HL-60/S4 (cell line): ENCODE results near the gene GART.

Experiments used
- in situ Hi-C: fragments of 300-500 bp; cut with MboI; formaldehyde crosslinking; loops from 2 replicates; pipeline ENCODE4 v1.14.3; 2022; ENCODE audit warnings: low sequenced_read_pairs

The GART gene

GRCh38 chr21:33554236-33554981 is 12.5 kb upstream of the GART start:
- in situ Hi-C loops: no loop called here

GRCh38 chr21:33552999-33553598 is 11.2 kb upstream of the GART start:
- in situ Hi-C loops: no loop called here

- in situ Hi-C loops: no loop called here
Observed at GRCh38 chr21:33552093-33552998, 10.4 kb upstream of the GART start.

GRCh38 chr21:33551664-33552063 is 9.7 kb upstream of the GART start:
- in situ Hi-C loops: no loop called here

- in situ Hi-C loops: no loop called here
Observed at GRCh38 chr21:33550772-33551660, 9.1 kb upstream of the GART start.

GRCh38 chr21:33549848-33550771 is 8.2 kb upstream of the GART start:
- in situ Hi-C loops: no loop called here

GRCh38 chr21:33546086-33546485 is 4.2 kb upstream of the GART start:
- in situ Hi-C loops: no loop called here

- in situ Hi-C loops: no loop called here
Observed at GRCh38 chr21:33544451-33545195, 2.7 kb upstream of the GART start.

- in situ Hi-C loops: no loop called here
Observed at GRCh38 chr21:33543505-33544129, 1.7 kb upstream of the GART start.

GRCh38 chr21:33542640-33543504 is 955 bp upstream of the GART start, which contains the start of gene SON:
Gene SON, plus strand, starts transcription at chr21:33543038. Its CDS starts 55 bp downstream, at chr21:33543093.
- in situ Hi-C loops: no loop called here

GRCh38 chr21:33541105-33541711 is 709 bp downstream of the GART start:
- in situ Hi-C loops: no loop called here

GRCh38 chr21:33540711-33541104 is 1.2 kb downstream of the GART start:
- in situ Hi-C loops: no loop called here

GRCh38 chr21:33539616-33540015 is 2.3 kb downstream of the GART start:
- in situ Hi-C loops: no loop called here

- in situ Hi-C loops: no loop called here
Observed at GRCh38 chr21:33537212-33537611, 4.7 kb downstream of the GART start.

- in situ Hi-C loops: no loop called here
Observed at GRCh38 chr21:33531007-33531406, 10.9 kb downstream of the GART start.

GRCh38 chr21:33522953-33523349 is 19.0 kb downstream of the GART start:
- in situ Hi-C loops: loop anchor here (10.0 kb wide), 1 partner anchor 62 kb away; the partner anchor contains the start of gene DONSON
